ENCODE measurements around the gene CFAP251.
"Not testable (repeated sequence)": the region's sequence is repeated elsewhere in the genome, so short reads cannot be mapped to it uniquely, and the experiment has no call there.

The CFAP251 gene

DNA sequence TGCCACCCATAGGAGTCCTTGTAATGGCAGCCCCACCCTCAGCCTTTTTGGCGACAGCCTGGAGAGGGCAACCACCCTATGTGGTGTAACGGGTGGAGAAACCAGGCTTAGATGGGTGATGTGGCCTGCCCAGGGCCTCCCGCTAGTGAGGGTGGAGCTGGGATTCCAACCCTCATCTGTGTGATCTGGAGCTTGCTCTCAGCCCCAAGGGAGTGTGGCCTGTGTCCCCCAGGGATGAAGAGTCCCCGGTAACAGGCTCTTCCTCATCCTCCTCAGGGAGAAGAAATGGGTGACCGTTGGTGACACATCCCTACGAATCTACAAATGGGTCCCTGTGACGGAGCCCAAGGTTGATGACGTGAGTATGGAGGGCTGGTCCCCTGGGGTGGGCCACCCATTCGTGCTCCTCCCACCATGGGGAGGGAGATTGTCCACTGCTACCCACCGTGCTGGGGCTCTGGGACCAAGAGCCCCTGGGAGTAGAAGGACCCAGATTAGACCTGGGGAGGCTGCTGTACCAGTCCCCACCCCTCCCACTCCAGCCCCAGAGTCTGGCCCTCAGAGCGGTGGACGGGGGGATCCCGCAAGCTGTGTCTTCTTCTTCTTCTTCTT is 112.1 kb downstream of the CFAP251 start:
- no peak for DNase-seq

DNA sequence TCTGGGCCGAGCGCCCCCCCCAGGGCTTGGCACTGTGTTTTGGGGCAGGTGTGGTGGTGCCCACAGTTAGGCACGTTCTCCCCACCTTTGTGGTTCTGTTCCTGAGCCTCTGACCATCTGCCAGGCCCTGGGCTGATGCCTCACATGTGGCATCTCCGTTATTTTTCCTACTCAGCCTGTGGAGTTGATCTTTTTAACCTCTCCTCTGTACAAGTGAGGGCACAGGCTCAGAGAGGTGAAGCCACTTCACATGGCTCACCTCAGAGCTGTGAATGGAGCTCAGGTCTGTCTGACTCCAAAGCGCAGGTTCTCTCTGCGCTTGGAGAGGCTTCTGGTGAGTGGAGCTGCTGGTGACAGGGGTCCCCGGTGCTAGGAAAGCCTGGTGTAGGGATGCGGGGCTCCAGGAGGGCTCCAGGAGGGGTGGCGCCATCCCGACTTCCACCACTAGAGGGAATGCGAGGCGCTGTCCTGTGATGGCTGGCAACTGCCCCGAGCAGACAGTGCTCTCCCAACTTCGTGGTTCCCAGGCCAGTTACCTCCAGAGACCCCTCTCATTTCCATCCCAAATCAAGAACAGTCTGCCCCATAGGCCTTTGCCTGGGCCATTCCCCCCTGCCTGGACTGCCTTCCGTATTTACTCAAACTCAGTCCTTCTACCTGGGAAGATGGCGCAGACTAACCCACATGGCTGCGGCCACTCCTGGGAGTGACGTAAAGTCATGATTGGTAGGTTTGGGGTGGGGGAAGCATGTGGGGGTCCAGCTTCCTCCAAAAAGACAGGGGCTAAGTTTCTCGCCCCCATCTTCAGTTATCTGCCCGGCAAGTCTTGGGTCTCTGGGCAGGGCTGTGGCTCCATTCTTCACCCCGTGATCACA is 113.2 kb downstream of the CFAP251 start:
- DNase-seq: no peak

DNA sequence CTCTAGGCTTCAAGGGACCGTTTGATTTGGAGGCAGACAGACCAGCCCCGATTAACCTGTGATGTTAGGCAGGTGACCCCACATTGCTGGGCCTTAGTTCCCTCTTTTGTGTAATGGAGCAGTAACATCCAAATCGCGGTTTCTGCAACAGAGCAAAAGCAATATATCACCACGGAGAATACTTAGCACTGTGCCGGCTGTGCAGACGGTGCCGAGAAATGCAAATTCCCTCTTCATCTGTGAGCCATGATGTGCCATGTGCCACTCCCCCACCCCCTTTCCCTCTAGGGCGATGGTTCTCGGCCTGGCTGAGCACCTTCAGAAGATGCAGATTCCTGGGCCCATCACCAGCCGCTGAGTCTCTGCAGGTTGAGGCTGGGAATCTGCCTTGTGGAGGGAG is 114.2 kb downstream of the CFAP251 start:
- DNase-seq: no peak

DNA sequence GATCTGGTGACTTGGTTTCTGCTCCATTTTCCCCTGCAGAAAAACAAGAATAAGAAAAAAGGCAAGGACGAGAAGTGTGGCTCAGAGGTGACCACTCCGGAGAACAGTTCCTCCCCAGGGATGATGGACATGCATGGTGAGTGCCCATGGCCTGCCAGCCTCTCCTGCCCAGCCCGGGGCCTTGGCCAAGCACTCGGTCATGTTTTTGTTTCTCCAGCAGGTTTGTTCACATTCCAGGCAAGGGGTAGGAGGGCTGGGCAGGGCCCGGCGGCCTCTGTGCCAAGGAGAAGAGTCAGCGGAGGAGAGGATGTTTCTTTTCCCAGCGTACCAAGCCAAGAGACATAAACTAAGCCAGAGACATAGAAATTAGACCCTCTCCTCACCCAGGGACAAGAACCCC is 116.9 kb downstream of the CFAP251 start:
- no peak for DNase-seq

DNA sequence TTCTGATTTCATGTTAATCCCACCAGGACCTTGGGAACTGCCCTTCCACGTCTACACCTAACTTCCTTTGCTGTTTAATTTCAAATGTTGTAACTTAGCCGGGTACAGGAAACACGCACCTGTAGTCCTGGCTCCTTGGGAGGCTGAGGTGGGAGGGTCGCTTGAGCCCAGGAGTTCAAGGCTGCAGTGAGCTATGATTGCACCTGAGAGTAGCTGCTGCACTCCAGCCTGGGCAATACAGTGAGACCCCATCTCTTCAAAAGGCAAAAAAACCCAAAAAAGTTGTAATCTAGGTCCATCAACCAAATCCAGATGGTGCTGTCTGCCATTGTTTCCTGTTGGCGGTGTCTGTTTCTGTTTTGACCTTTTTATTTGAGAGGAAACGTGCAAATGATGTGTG is 117.8 kb downstream of the CFAP251 start:
- no peak for DNase-seq

DNA sequence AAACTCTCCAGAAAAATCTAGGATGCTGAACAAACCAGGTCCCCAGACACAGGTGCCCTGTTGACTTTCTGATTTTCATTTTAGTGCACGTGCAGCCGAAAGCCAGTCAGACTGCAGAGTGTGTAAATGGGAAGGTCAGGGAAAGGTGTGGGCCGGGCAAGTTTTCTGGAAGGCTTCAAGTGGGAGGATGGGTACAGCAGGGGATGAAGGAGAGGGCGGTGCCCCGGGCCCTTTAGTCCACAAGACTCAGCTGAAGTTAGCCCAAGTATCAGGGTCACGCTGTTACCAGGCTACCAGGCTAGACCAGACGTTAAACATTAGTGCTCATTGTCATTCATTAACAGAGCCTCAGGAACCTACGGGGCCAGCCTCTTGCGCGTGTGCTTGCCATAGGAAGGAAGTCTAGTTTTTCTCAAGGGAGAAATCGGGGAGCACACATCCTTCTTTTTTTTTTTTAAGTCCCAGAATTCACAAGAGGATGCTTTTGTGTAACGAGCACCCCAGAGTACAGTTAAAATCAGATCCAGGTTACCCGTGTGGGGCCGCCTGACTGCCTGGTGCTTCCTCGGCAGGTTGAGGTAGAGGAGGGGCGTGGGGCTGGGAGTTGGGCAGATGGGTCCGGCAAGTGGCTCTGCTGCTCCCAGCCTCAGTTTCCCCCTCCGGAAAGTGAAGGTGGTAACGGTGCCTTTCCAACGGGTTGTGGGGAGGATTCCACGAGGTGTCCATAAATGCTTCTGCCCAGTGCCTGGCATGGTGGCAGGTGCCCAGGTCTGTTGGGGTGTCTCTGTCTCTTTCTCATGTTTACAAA is 122.4 kb downstream of the CFAP251 start:
- DNase-seq: no peak

DNA sequence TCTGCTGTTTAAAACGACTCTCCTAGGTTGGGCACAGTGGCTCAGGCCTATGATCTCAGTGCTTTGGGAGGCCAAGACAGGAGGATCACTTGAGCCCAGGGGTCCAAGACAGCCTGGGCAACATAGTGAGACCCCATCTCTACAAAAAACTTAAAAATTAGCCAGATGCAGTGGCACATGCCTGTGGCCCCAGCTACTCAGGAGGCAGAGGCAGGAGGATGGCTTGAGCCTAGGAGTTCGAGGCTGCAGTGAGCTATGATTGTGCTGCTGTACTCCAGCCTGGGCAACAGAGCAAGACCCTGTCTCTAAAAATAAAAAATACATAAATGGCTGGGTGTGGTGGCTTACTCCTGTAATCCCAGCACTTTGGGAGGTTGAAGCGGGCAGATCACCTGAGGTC is 123.1 kb downstream of the CFAP251 start:
- DNase-seq: not testable (repeated sequence)

DNA sequence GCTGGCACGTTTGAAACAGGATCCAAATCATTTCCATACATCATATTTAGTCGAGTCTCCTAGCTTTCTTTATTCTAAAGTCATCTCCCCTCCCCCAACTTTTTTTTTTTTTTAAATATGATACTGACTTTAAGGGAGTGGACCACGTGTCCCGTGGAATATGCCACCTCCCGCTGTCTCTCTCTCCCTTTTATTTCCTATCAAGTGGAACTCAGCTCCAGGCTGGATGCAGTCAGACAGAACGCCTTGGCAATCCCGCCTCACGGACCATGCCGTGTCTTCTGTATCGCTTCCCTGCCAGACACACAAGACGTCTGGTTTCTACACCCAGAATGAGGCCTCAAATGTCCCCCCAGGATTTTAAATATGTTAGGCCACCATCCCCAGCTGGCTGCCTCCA is 124.5 kb downstream of the CFAP251 start:
- no peak for DNase-seq

DNA sequence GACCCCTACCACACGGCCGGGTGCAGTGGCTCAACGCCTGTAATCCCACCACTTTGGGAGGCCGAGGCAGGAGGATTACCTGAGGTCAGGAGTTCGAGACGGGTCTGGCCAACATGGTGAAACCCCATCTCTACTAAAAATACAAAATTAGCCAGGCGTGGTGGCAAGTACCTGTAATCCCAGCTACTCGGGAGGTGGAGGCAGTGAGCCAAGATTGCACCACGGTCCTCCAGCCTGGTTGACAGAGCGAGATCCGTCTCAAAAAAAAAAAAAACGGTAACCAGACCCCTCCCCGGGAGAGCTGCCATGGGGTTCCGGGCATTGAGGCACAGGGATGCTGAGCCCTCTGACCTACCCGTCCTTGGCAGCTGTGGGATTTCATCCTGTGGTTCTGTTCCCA is 125.1 kb downstream of the CFAP251 start:
- DNase-seq: no peak

DNA sequence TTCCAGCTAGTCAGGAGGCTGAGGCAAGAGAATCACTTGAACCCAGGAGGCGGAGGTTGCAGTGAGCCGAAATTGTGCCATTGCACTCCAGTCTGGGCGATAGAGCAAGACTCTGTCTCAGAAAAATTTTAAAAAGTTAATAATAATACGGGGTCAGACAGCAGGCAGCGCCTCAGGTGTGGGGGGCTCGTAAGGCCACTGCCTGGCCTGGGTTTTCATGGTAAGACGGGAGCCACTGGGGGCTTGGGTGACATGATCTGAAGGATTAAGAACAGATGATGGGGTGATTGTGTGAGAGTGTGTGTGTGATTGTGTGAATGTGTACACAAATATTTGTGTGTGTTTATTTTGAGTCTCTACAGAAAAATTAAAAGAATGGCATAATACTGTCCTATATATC is 126.9 kb downstream of the CFAP251 start:
- no peak for DNase-seq

DNA sequence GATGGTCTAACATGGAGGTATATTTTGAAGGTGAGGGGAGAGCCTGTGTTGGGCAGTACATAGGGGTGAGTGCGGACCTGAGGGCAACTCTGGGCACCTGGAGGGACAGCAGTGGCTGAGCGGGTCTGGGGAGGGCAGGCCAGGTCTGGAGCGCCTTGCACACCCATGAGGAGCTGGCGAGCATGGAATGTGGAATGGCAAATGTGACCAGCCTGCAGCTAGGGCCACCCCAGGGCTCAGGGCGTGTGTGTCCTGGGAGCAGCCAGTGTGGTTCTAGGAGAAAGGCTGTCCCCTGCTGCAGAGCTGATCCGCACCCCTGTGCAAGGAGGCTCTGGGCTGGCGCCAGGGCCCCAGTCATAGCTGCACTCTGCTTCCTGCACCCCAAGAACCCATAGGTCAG is 127.8 kb downstream of the CFAP251 start:
- DNase-seq: no peak

DNA sequence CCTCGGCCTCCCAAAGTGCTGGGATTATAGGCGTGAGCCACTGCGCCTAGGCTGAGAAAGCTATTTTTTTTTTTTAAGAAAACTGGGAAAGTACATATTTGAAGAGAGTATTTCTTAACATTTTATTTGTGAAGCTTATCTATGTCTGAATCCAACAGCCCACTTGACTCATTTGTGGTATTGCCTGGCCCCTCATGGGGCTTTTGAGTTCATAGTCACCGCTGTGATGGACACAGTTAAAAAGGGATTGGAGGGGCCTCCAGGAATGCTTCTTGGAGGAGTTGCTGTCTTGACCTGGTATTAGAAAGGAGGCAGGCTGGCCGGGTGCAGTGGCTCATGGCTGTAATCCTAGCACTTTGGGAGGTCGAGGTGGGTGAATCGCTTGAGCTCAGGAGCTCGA is 129.8 kb downstream of the CFAP251 start:
- DNase-seq: no peak

DNA sequence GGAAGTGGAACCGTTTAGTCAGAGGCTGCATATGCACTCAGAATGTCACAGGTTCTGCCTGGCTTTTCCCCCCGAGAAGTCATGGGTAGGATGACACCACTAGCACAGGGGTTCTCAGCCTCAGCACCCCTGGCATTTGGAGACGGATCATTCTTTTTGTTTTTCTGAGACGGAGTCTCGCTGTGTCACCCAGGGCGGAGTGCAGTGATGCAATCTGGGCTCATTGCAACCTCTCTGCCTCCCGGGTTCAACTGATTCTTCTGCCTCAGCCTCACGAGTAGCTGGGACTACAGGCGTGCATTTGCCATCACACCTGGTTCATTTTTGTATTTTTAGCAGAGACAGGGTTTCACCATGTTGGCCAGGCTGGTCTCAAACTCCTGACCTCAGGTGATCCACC is 131.4 kb downstream of the CFAP251 start:
- no peak for DNase-seq

DNA sequence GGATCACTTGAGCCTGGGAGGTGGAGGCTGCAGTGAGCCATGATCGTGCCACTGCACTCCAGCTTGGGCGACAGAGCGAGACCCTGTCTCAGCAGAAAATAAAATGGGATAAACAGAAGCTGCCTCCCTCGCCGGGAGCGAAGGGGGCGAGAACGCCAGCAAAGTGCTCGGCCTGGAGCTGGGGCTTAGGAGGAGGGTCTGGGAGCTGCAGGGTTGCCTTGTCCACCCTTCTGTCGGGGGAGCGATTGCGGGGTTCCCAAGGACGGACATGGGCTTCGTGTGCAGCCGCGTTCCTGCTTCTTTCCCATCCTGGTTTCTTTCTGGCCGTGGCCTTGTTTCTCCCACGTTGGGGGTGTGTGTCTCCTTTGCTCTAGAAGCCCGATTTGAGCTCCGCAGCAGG is 132.3 kb downstream of the CFAP251 start:
- DNase-seq: no peak

DNA sequence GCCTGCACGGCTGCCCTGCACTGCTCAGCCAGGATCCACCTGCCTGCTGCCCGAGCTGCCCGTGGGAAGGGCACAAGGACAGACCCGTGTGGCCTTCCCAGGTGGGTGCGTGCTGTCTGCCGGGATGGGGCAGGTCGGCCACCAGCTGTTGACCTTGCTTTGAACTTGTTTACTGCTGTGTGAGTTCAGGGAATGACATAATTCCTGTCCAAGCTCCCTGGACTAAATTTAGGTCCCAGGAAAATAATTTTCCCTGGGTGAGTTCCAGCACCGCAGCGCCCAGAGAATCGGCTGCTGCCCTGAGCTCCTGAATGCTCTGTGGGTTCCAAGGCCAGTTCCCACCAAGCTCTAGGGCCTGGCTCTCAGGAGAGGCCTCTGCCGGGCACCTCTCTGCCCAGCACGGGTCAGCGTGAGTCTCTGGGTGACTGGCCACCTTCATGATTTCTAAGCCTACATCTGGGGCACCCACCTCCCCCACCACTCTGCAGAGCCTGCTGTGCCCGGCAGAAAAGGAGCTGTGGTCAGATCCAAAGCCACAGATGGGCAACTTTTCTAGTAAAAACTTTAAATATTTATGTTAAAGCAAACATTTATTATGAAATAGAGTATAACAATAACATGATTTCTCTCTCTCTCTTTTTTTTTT is 133.0 kb downstream of the CFAP251 start:
- no peak for DNase-seq

DNA sequence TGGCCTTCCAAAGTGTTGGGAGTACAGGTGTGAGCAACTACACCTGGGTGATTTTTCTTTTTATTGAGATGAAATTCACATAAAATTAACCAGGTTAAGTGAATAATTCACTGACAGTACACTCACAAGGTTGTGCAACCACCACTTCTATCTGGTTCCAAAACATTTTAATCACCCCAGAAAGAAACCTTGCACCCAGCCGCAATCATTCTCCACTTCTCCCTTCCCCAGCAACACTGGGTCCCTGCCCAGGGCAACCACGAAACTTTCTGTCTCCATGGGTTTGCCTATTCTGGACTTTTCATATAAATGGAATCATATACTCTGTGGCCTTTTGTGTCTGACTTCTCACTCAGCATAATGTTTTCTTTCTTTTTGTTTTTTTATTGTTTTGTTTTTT is 133.9 kb downstream of the CFAP251 start:
- no peak for DNase-seq

All from NCI-H1105 treated with DMSO at 0.1 percent for 48 hours (cell line).